Midbrain (tissue), 1 donor: ENCODE results near the gene CKS1B.
"Not testable (repeated sequence)": the region's sequence is repeated elsewhere in the genome, so short reads cannot be mapped to it uniquely, and the experiment has no call there.

Experiments
- DNase-seq: peaks from one replicate; lab custom pipeline; 2025; lab: John Stamatoyannopoulos, UW

The CKS1B gene

GRCh38 chr1:154964359-154964758 lies 10.1 kb upstream of the CKS1B start:
- no peak for DNase-seq

DNA sequence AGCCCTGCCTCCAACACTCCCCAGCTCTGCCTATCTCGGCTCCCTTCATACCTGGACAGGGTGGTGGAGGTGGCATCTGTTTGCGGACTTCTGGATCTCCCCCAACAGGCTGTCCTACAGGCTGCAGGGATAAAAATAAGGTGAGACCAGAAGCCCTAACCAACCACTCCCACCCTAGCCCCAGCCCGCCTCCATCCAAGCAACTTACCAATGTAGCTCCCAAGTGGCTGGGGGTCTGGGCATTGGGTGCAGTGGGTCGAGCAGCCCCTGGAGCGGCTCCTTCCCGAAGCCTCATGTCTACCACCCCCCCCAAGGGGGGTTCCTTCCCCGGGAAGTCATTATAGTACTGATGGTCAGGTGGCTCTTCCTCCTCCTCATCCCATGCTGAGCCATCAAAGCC lies 8.4 kb upstream of the CKS1B start:
- no peak for DNase-seq

GRCh38 chr1:154967331-154967950 lies 7.0 kb upstream of the CKS1B start:
- DNase-seq = no peak

DNA sequence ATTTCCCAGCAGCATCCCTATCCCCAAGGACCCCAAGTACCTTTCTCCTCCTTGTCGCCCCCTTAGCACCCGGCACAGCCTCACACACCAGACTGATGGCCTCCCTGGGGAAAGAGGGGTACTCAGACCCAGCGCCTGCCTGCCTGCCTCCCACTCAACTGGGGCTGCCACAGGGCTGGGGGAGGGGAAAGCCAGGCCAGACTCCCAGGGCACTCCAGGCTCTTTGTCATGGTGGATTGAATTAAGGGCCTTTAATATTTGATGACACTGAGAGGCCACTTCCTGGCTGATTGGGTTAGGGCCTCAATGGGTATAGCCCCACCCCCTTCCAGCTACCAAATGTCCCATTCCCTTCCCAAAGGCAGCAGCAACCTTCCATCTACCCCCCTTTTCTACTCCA lies 5.8 kb upstream of the CKS1B start:
- DNase-seq = no peak

- no peak for DNase-seq
These were observed 5.2 kb upstream of the CKS1B start for GRCh38 chr1:154969246-154969645.

DNA sequence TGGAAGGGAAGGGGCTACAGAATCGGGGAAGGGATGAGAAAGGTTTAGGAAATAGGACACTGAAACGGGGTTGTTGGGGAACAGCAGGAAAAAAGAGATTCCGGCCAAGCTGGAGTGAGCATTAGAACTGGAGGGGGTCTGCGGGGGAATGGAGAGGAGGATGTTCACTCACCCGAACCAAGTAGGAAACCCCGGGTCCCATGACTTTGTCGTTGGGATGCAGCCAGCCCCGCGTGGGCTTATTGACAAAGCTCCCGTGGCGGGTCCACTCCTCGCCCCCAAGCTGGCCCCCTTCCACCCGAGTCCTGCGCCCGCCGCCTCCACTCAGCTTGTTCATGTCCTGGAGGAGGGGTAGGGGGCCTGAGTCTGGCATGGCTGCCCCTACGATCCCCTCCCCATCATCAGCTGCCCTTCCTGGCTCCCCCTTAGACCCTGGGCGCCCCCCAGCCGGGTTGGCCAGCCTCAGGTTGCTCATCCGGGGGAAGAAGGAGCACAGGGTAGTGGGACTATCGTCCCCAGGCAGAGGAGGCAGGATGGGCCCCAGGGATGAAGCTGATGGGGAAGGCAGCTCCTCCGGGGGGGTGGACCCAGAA lies 4.5 kb upstream of the CKS1B start:
- DNase-seq = no peak

GRCh38 chr1:154970631-154971340 lies 3.7 kb upstream of the CKS1B start, which contains the start of gene SHC1:
Gene SHC1 (minus strand): TSS chr1:154970747. CDS start chr1:154970526, 221 bp downstream.
- DNase-seq = peak; percentile 87

DNA sequence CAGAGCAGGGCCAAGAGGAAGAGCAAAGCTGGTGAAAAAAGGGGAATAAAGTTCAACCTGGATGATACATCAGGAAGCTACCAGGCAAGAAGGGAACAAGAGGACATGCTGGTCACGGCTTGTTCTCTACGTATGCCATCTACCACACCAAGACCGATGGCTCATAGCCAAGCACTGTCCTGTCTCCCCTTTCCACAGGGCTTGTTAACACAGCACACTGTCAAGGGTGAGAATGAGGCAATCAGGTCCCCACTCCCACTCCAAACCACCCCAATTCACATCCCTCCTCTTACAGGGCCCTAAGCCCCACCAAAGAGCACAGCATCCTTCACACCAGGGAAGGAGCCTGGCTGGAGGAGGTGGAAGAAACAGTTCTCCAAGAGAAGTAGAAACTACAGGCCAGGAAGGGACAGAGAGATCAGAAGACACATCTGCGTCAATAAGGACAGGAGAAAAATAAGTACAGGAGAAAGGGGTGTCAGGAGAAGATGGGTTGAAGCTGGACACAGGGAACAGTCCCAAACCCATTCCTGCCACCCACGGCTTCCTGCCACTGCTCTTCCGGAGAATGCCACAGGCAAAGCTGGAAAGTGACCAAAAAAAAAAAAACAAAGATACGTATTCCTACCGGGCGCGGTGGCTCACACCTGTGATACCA lies 3.0 kb upstream of the CKS1B start:
- no peak for DNase-seq

DNA sequence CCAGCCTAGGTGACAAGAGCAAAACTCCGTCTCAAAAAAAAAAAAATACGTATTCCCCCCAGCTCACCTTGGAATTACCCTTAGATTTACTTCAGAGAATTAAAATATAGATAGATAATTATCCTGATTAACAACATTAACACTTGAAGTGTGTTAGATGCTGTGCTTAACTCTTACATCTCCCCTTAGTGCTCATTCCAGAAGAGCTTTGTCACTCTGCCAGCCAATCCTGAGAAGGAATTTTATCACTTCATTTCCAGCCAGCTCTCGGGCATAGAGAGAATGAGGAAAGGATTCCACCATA lies 2.3 kb upstream of the CKS1B start:
- DNase-seq = no peak

DNA sequence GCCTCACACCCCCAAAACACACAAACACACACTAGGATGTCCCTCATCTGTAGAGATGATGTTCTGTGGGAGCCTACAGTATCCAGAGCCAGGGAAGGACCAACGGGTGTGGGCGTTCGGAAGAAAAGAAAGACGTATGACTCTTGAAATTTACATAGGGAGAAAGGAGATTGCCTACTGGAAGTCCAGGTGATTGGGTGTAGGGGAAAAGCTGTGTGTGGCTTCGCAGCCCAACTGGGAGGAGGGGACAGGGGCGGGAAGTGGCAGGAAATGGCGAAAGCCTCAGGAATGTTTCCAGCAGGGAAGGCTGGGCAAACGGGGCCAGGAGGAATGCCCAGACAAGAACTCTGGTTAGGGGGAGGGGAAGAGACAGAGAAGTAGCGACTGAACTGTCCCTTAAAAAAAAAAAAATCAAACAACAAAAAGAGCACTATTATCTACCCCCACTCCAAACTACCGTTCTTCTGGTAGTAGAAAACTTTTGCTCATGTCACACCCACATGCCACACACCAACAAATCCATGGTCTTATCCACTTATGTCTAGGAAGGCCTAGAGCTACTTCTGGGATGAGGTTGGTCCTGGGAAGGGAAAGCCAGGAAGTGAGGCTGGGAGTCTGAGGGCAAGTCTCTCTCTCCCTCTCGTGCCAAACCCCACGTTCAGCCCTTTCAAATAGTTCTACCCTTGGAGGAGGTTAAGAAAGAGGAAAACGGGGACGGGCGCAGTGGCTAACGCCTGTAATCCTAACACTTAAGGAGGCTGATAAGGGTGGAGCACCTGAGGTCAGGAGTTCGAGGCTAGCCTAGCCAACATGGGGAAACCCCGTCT lies 1.8 kb upstream of the CKS1B start:
- peak; percentile 46 for DNase-seq

- DNase-seq = peak; percentile 81
These were observed 958 bp upstream of the CKS1B start for GRCh38 chr1:154973344-154974101.

DNA sequence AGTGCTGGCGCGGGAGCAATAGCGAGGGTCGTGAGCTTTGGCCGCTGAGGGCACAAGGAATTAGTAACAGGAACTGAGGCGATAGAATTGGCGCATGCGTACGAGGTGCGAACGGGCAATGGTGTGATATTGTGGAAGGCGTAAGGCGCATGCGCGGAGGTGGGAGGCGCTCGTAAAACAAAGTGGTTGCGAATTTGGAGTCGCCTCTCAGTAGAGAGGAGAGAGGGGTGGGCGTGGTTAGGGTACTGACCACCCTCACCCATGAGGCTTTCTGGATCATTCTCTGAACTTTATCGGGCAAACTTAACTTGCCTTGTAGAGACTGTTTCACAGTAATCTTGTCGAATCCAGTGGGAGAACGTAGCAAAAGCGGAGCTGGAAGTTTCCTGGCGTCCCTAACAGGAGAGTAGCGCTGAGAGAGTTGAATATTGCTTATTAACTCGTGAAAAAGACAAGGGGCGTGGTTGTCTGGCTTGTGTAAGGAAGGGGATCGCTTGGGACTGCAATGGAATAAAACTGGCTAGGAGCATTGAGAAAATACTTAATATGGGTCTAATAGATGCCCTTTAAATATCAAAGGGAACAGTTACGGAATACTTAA lies 427 bp downstream of the CKS1B start:
- DNase-seq = peak; percentile 97

- DNase-seq = no peak
These were observed 1.1 kb downstream of the CKS1B start for GRCh38 chr1:154975409-154976059.

- DNase-seq = not testable (repeated sequence)
These were observed 3.3 kb downstream of the CKS1B start for GRCh38 chr1:154977762-154978161.

DNA sequence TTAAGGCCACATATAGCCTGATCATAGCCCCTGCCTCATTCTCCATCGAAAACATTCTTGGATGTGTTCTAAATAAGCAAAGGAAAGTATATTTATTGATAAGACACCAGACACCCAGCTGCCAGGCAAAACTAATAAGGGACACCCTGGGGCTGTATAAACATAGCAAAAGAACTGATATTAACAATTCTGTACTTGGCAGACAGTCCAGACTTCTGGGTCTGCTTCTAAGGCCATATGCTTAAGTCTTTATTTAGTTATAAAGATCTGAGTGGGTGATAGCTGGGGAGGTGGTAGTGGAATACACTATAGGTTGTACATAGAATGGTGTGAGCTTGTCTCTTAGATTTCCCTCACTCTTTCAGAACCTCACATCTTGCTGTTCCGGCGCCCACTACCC lies 3.9 kb downstream of the CKS1B start:
- DNase-seq = no peak

DNA sequence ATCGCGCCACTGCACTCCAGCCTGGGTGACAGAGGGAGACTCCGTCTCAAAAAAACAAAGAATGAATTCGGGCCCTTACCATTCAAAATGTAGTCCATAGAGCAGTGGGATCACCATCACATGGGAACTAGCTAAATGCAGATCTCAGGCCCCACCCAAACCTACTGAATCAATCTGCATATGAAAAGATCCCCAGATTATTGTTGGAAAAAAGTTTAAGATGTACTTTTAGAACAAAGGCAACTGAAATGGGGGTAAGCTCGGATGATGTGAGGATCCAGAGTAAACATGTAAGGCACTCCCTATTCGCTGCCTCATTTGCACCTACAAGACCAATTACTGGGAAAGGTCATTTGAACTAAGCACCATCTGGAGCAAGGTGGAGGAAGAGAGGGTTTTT lies 7.9 kb downstream of the CKS1B start:
- DNase-seq = no peak

DNA sequence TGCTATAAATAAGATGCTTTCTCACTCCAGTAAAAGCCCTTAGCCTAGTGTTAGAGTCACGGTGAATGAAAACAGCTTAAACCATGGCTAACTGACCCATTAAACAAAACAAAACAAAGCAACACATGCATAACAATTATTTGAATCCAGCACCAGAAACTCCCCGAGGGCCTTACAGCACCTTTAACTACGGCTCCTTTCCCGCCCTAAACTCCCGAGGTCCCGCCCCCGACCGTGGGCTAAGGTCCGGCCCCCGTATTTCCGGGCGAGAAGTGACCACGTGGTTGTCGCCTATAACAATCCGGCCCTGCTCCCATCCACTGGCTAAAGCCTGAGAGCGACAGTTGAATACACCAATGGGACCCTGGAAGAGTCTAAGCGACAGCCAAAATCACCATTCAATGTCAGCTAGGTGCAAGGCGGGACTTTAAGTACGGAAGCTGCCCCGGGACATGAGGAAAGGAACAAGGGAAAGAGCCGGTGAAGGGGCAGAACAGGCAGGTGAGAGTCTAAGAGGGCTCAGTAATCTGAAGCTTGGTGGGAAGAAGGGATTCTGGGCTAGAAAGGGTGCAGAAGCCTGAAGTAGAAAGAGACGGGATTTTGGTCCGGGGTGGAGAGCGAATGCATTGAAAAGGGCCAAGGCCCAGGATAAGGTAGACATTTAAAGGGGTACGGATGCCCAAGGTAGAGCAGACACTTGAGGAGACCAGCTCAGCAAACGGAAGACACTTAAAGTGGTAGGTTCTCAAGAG lies 8.6 kb downstream of the CKS1B start, which contains the start of gene FLAD1:
Gene FLAD1, plus strand, starts transcription at position 448 of the 752 bp plus-strand sequence. CDS start 351 bp downstream, outside the sequence.
- DNase-seq = peak; percentile 98

- DNase-seq = no peak
These were observed 9.4 kb downstream of the CKS1B start for GRCh38 chr1:154983776-154984466.

- DNase-seq = not testable (repeated sequence)
These were observed 12.3 kb downstream of the CKS1B start for GRCh38 chr1:154986736-154987135.
